Osteocyte (in vitro differentiated cells): Measurements from ENCODE around the gene CCDC134. TPM values are rescaled to one million over a fixed set of nuclear protein-coding genes. Genes with fewer than 3 reads are reported as not detected.

ENCODE experiments used
- DNase-seq: peaks from one replicate; pipeline ENCODE4 v3.0.0; 2021; ENCODE audit warnings: mixed read lengths; ENCODE audit not compliant: unreplicated experiment; ENCODE audit errors: extremely low spot score
- H3K27ac Mint-ChIP-seq: one replicate; pipeline ENCODE4 v1.8.0; 2021; ENCODE audit warnings: mild to moderate bottlenecking, mixed read lengths; ENCODE audit not compliant: unreplicated experiment
- H3K27me3 Mint-ChIP-seq: one replicate; pipeline ENCODE4 v1.8.0; 2021; ENCODE audit warnings: mixed read lengths; ENCODE audit not compliant: unreplicated experiment
- H3K36me3 Mint-ChIP-seq: one replicate; pipeline ENCODE4 v1.8.0; 2021; ENCODE audit warnings: mixed read lengths; ENCODE audit not compliant: unreplicated experiment
- H3K4me1 Mint-ChIP-seq: one replicate; pipeline ENCODE4 v1.8.0; 2021; ENCODE audit warnings: mixed read lengths; ENCODE audit not compliant: unreplicated experiment
- H3K4me3 Mint-ChIP-seq: one replicate; pipeline ENCODE4 v1.8.0; 2021; ENCODE audit warnings: mild to moderate bottlenecking, moderate library complexity, mixed read lengths; ENCODE audit not compliant: unreplicated experiment
- H3K9me3 Mint-ChIP-seq: one replicate; pipeline ENCODE4 v1.8.0; 2021; ENCODE audit warnings: mixed read lengths; ENCODE audit not compliant: unreplicated experiment
- CTCF ChIP-seq: fragments of 200-600 bp; sonication (generic); IDR thresholded peaks from 2 replicates; pipeline ENCODE4 v1.5.0; 2021; ENCODE audit warnings: antibody characterized with exemption, mild to moderate bottlenecking, moderate library complexity
- total RNA-seq: library from RNA; stranded (reverse); gene quantifications from 2 replicates; pipeline ENCODE4 v1.2.1, GENCODE V29; 2021

Gene CCDC134
- total RNA-seq, 1 donor from 2014 or later, result 7.8 TPM

- no peak for TF ChIP-seq CTCF
- no peak for DNase-seq
- Mint-ChIP-seq H3K27ac (no peak overlapping the region), H3K9me3 (no peaks in the 10 kb centered on the region), H3K36me3 (no peaks in the 10 kb centered on the region), H3K27me3 (no peaks in the 10 kb centered on the region), H3K4me1 (no peaks in the 10 kb centered on the region), H3K4me3 (no peak overlapping the region)
Measured at GRCh38 chr22:41770715-41771468, 29.6 kb upstream of the CCDC134 start.

GRCh38 chr22:41772198-41772597 is 28.3 kb upstream of the CCDC134 start:
- Mint-ChIP-seq H3K4me3 (no peak overlapping the region), H3K27me3 (no peaks in the 10 kb centered on the region), H3K36me3 (no peaks in the 10 kb centered on the region), H3K4me1 (no peaks in the 10 kb centered on the region), H3K9me3 (no peaks in the 10 kb centered on the region), H3K27ac (no peak overlapping the region)
- TF ChIP-seq CTCF, result no peak
- no peak for DNase-seq

DNA sequence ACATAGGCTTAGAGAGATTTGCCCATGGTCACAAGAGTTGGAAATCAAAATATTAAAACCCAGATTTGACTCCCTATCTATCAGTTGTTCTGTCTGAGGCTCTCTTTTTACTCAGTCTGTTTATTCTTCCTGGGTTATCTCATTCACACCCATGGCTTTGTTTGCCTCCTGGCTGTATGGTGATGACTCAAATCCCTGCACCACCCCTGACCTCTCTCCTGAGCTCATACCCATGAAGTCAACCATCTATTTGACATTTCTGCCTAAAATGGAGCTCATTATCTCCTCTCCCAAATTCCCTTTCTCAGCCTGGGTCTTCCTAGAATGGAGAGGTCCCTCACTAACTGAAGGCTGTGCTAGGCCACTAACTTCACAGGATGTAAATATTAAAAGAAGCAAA is 27.8 kb upstream of the CCDC134 start:
- Mint-ChIP-seq H3K4me3 (no peak overlapping the region), H3K27ac (no peak overlapping the region), H3K9me3 (no peaks in the 10 kb centered on the region), H3K36me3 (no peaks in the 10 kb centered on the region), H3K27me3 (no peaks in the 10 kb centered on the region), H3K4me1 (no peaks in the 10 kb centered on the region)
- no peak for DNase-seq
- TF ChIP-seq CTCF, result no peak

GRCh38 chr22:41775338-41775737 is 25.1 kb upstream of the CCDC134 start:
- H3K9me3 Mint-ChIP-seq, result no peaks in the 10 kb centered on the region
- H3K4me3 Mint-ChIP-seq, result no peak overlapping the region
- no peak overlapping the region for H3K27ac Mint-ChIP-seq
- H3K36me3 Mint-ChIP-seq, result no peaks in the 10 kb centered on the region
- TF ChIP-seq CTCF, result no peak
- H3K27me3 Mint-ChIP-seq, result no peaks in the 10 kb centered on the region
- H3K4me1 Mint-ChIP-seq, result no peaks in the 10 kb centered on the region
- DNase-seq, result no peak

GRCh38 chr22:41775976-41776375 is 24.5 kb upstream of the CCDC134 start:
- no peaks in the 10 kb centered on the region for H3K27me3 Mint-ChIP-seq
- no peaks in the 10 kb centered on the region for H3K9me3 Mint-ChIP-seq
- H3K27ac Mint-ChIP-seq, result no peak overlapping the region
- H3K4me1 Mint-ChIP-seq, result no peaks in the 10 kb centered on the region
- no peaks in the 10 kb centered on the region for H3K36me3 Mint-ChIP-seq
- TF ChIP-seq CTCF, result no peak
- no peak overlapping the region for H3K4me3 Mint-ChIP-seq
- no peak for DNase-seq
